ENCODE data around the gene ACY1.

DNA sequence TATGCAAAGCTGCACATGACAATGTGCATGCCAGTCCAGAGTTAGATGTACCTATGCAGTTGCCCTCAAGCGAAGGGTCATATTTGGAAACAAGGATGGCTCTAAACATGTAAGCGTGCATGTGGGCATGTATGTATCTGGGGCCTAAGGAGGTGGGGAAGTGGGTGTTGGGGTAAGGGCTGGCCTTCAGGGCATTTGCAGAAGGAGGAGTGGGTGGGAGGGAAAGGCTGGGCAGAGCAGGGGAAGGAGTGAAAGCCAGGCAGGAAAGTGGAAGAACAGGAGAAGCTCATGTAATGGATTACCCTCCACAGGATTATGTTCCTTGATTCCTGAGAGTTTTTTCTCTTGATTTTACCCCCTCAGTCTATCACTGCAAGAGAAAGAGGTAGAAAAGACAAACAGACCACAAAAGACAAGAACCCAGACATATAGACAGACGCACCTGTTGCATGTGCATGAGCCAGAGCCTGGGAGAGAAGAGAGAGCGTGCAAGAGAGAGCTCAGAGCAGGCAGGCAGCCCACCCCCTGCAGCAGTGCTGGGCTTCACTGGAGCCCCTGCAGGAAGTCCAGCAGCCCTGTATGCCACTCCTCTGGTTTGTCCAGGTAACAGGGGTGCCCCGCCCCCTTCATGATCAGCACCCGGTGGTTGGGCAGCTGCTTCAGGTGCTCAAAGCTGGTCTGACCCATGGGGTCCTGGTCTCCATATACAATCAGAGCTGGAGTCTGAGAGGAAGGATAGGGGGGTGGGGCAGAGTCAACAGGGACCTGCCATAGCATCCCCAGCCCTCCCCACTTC, 14.3 kb upstream of the ACY1 start:
- TF ChIP-seq, protein P1, sequence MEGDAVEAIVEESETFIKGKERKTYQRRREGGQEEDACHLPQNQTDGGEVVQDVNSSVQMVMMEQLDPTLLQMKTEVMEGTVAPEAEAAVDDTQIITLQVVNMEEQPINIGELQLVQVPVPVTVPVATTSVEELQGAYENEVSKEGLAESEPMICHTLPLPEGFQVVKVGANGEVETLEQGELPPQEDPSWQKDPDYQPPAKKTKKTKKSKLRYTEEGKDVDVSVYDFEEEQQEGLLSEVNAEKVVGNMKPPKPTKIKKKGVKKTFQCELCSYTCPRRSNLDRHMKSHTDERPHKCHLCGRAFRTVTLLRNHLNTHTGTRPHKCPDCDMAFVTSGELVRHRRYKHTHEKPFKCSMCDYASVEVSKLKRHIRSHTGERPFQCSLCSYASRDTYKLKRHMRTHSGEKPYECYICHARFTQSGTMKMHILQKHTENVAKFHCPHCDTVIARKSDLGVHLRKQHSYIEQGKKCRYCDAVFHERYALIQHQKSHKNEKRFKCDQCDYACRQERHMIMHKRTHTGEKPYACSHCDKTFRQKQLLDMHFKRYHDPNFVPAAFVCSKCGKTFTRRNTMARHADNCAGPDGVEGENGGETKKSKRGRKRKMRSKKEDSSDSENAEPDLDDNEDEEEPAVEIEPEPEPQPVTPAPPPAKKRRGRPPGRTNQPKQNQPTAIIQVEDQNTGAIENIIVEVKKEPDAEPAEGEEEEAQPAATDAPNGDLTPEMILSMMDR (IDR thresholded peaks at IDR 0.05), result no peak
- TF ChIP-seq POLR2A (IDR thresholded peaks at IDR 0.05), result no peak
